OCI-LY3 (cell line): ENCODE results near the gene HIKESHI.
A peak's percentile ranks its signal among the peaks of the same experiment; 100 is the strongest.

ENCODE experiments used
- H2AFZ ChIP-seq: fragments of 200-600, 300-600 bp; shearing (Covaris generic); 2 replicates; pipeline ENCODE4 v1.6.0; 2014; ENCODE audit warnings: antibody characterized with exemption, low read depth, low read length
- H3K27ac ChIP-seq: fragments of 200-600, 300-600 bp; sonication (generic); 2 replicates; pipeline ENCODE4 v1.5.1; 2014; ENCODE audit warnings: mild to moderate bottlenecking, low read length, moderate library complexity, mixed read lengths
- H3K27me3 ChIP-seq: fragments of 200-600, 300-600 bp; sonication (generic); 2 replicates; pipeline ENCODE4 v1.6.1; 2014; ENCODE audit warnings: low read depth, low read length, mixed read lengths
- H3K36me3 ChIP-seq: fragments of 200-600, 300-600 bp; sonication (generic); replicated peaks from 2 replicates; pipeline ENCODE3; 2014; ENCODE audit warnings: low read depth, low read length, mixed read lengths
- H3K4me1 ChIP-seq: fragments of 300-600, 200-600 bp; sonication (generic); 2 replicates; pipeline ENCODE4 v1.6.1; 2014; ENCODE audit warnings: low read length, mixed read lengths
- H3K4me2 ChIP-seq: fragments of 200-600, 300-600 bp; sonication (generic); 2 replicates; pipeline ENCODE4 v1.6.1; 2014; ENCODE audit warnings: low read length, mixed read lengths
- H3K4me3 ChIP-seq: fragments of 300-600, 200-600 bp; sonication (generic); 2 replicates; pipeline ENCODE4 v1.5.1; 2014; ENCODE audit warnings: antibody characterized with exemption, mild to moderate bottlenecking, low read length, moderate library complexity
- H3K79me2 ChIP-seq: fragments of 300-600, 200-600 bp; shearing (Covaris generic); 2 replicates; pipeline ENCODE4 v1.6.1; 2014; ENCODE audit warnings: mild to moderate bottlenecking, low read length, mixed read lengths
- H3K9ac ChIP-seq: fragments of 300-600, 200-600 bp; shearing (Covaris generic); 2 replicates; pipeline ENCODE4 v1.6.0; 2014; ENCODE audit warnings: mild to moderate bottlenecking, low read length, moderate library complexity
- H3K9me3 ChIP-seq: fragments of 200-600, 300-600 bp; shearing (Covaris generic); 2 replicates; pipeline ENCODE4 v1.6.1; 2014; ENCODE audit warnings: low read length, mixed read lengths; ENCODE audit not compliant: insufficient read depth
- H4K20me1 ChIP-seq: fragments of 200-600, 300-600 bp; sonication (generic); 2 replicates; pipeline ENCODE4 v1.6.1; 2016; ENCODE audit warnings: low read length, mixed read lengths; ENCODE audit not compliant: insufficient read depth
- CTCF ChIP-seq: fragments of 200-600, 300-600 bp; sonication (generic); IDR thresholded peaks from 2 replicates; pipeline ENCODE4 v1.5.1; 2014; ENCODE audit warnings: antibody characterized with exemption, low read length, low read depth
- EZH2phosphoT487 ChIP-seq: fragments of 200-600 bp; shearing (Covaris generic); IDR thresholded peaks from 2 replicates; pipeline ENCODE4 v1.6.1; 2018; ENCODE audit warnings: antibody characterized with exemption, mixed run types, low read depth

The HIKESHI gene

GRCh38 chr11:86360775-86361395, 58.8 kb downstream of the HIKESHI start:
- Histone ChIP-seq H3K79me2 (no peaks in the 10 kb centered on the region), H3K27me3 (no peaks in the 10 kb centered on the region), H3K36me3 (no peaks in the 10 kb centered on the region), H3K9me3 (0 out of 2 replicates have a peak, but pooled peaks cover 5% of the 10 kb centered on the region), H4K20me1 (no peaks in the 10 kb centered on the region), H3K4me2 (no peak overlapping the region), H3K9ac (no peak overlapping the region), H3K4me1 (no peaks in the 10 kb centered on the region), H2AFZ (no peak overlapping the region), H3K27ac (no peak overlapping the region), H3K4me3 (no peak overlapping the region)
- peak; percentile 26 for TF ChIP-seq CTCF
- TF ChIP-seq EZH2phosphoT487, result no peak

- Histone ChIP-seq H3K79me2 (no peaks in the 10 kb centered on the region), H3K4me3 (no peak overlapping the region), H2AFZ (no peak overlapping the region)
These were observed 61.4 kb downstream of the HIKESHI start for GRCh38 chr11:86363424-86363823.

GRCh38 chr11:86365546-86365945, 63.5 kb downstream of the HIKESHI start:
- Histone ChIP-seq H4K20me1 (no peaks in the 10 kb centered on the region), H3K27me3 (no peaks in the 10 kb centered on the region), H2AFZ (no peak overlapping the region), H3K36me3 (no peaks in the 10 kb centered on the region), H3K4me1 (no peaks in the 10 kb centered on the region), H3K4me3 (no peak overlapping the region), H3K4me2 (no peak overlapping the region), H3K9me3 (0 out of 2 replicates have a peak, but pooled peaks cover 5% of the 10 kb centered on the region), H3K27ac (no peak overlapping the region), H3K9ac (no peak overlapping the region), H3K79me2 (no peaks in the 10 kb centered on the region)
- no peak for TF ChIP-seq EZH2phosphoT487
- TF ChIP-seq CTCF, result no peak

More at GRCh38 chr11:86363424-86363823, 61.4 kb downstream of the HIKESHI start:
- H4K20me1 ChIP-seq, result no peaks in the 10 kb centered on the region
- TF ChIP-seq CTCF (no peak), EZH2phosphoT487 (no peak)
- no peak overlapping the region for H3K4me2 ChIP-seq
- H3K36me3 ChIP-seq, result no peaks in the 10 kb centered on the region
- H3K27ac ChIP-seq, result no peak overlapping the region
- H3K27me3 ChIP-seq, result no peaks in the 10 kb centered on the region
- no peaks in the 10 kb centered on the region for H3K4me1 ChIP-seq
- H3K9me3 ChIP-seq, result 0 out of 2 replicates have a peak, but pooled peaks cover 5% of the 10 kb centered on the region
- H3K9ac ChIP-seq, result no peak overlapping the region

- Histone ChIP-seq H3K27me3 (no peaks in the 10 kb centered on the region), H4K20me1 (no peaks in the 10 kb centered on the region), H3K4me1 (no peaks in the 10 kb centered on the region), H3K79me2 (no peaks in the 10 kb centered on the region), H3K27ac (no peak overlapping the region), H3K36me3 (no peaks in the 10 kb centered on the region), H3K9me3 (no peaks in the 10 kb centered on the region), H3K4me2 (no peak overlapping the region), H3K9ac (no peak overlapping the region), H3K4me3 (no peak overlapping the region), H2AFZ (no peak overlapping the region)
- TF ChIP-seq EZH2phosphoT487 (no peak), CTCF (no peak)
These were observed 67.6 kb downstream of the HIKESHI start for GRCh38 chr11:86369668-86370067.
